ENCODE measurements around the gene CEACAM7.
"Not testable (repeated sequence)": the region's sequence is repeated elsewhere in the genome, so short reads cannot be mapped to it uniquely, and the experiment has no call there.

CEACAM7 gene

GRCh38 chr19:41711376-41712261 lies 23.5 kb upstream of the CEACAM7 start:
- TF ChIP-seq CTCF (IDR thresholded peaks at IDR 0.05; ENCODE audit: low read depth, low read length): no peak
- no peak for TF ChIP-seq EZH2phosphoT487 (IDR thresholded peaks at IDR 0.05; ENCODE audit: low read depth)
- H4K20me1 ChIP-seq (ENCODE audit: insufficient read depth, low read length): no peaks in the 10 kb centered on the region

GRCh38 chr19:41709951-41710645 lies 22.0 kb upstream of the CEACAM7 start:
- H3K4me3 ChIP-seq (ENCODE audit: low read length): no peak overlapping the region
- H3K36me3 ChIP-seq (replicated peaks; ENCODE audit: low read depth, low read length): no peaks in the 10 kb centered on the region
- peaks cover 52% of the 10 kb centered on the region for H3K27me3 ChIP-seq (ENCODE audit: low read depth, low read length)
- no peak overlapping the region for H3K27ac ChIP-seq (ENCODE audit: low read length)
- no peak overlapping the region for H2AFZ ChIP-seq (ENCODE audit: low read depth, low read length)
- no peak overlapping the region for H3K4me2 ChIP-seq (ENCODE audit: low read length)
- no peaks in the 10 kb centered on the region for H3K9me3 ChIP-seq (ENCODE audit: insufficient read depth, low read length)
- H4K20me1 ChIP-seq (ENCODE audit: insufficient read depth, low read length): no peaks in the 10 kb centered on the region
- TF ChIP-seq EZH2phosphoT487 (IDR thresholded peaks at IDR 0.05; ENCODE audit: low read depth): no peak
- TF ChIP-seq CTCF (IDR thresholded peaks at IDR 0.05; ENCODE audit: low read depth, low read length): no peak
- H3K79me2 ChIP-seq (ENCODE audit: low read length): no peaks in the 10 kb centered on the region
- H3K4me1 ChIP-seq (ENCODE audit: low read length): no peaks in the 10 kb centered on the region
- no peak overlapping the region for H3K9ac ChIP-seq (ENCODE audit: low read length)

More at GRCh38 chr19:41711376-41712261, 23.5 kb upstream of the CEACAM7 start:
- Histone ChIP-seq H3K36me3 (replicated peaks; ENCODE audit: low read depth, low read length) (no peaks in the 10 kb centered on the region), H3K27me3 (ENCODE audit: low read depth, low read length) (peaks cover 53% of the 10 kb centered on the region), H3K4me3 (ENCODE audit: low read length) (no peak overlapping the region), H3K9me3 (ENCODE audit: insufficient read depth, low read length) (no peaks in the 10 kb centered on the region), H3K27ac (ENCODE audit: low read length) (no peak overlapping the region), H3K9ac (ENCODE audit: low read length) (no peak overlapping the region), H3K4me2 (ENCODE audit: low read length) (no peak overlapping the region), H3K4me1 (ENCODE audit: low read length) (no peaks in the 10 kb centered on the region), H2AFZ (ENCODE audit: low read depth, low read length) (no peak overlapping the region), H3K79me2 (ENCODE audit: low read length) (no peaks in the 10 kb centered on the region)

- H3K79me2 ChIP-seq (ENCODE audit: low read length); H3K9me3 ChIP-seq (ENCODE audit: insufficient read depth, low read length); H4K20me1 ChIP-seq (ENCODE audit: insufficient read depth, low read length); H3K4me2 ChIP-seq (ENCODE audit: low read length); H3K9ac ChIP-seq (ENCODE audit: low read length); H3K27ac ChIP-seq (ENCODE audit: low read length); H3K36me3 ChIP-seq (replicated peaks; ENCODE audit: low read depth, low read length); H3K4me1 ChIP-seq (ENCODE audit: low read length); H3K4me3 ChIP-seq (ENCODE audit: low read length); H2AFZ ChIP-seq (ENCODE audit: low read depth, low read length): not testable (repeated sequence)
- H3K27me3 ChIP-seq (ENCODE audit: low read depth, low read length): peaks cover 54% of the 10 kb centered on the region
Measured at GRCh38 chr19:41709516-41709915, 21.4 kb upstream of the CEACAM7 start.

- no peaks in the 10 kb centered on the region for H3K79me2 ChIP-seq (ENCODE audit: low read length)
- H3K4me3 ChIP-seq (ENCODE audit: low read length): no peak within 1 kb of the TSS
- no peak within 1 kb of the TSS for H2AFZ ChIP-seq (ENCODE audit: low read depth, low read length)
- peaks cover 55% of the 10 kb centered on the region for H3K27me3 ChIP-seq (ENCODE audit: low read depth, low read length)
- no peaks in the 10 kb centered on the region for H3K4me1 ChIP-seq (ENCODE audit: low read length)
- H4K20me1 ChIP-seq (ENCODE audit: insufficient read depth, low read length): no peaks in the 10 kb centered on the region
- TF ChIP-seq CTCF (IDR thresholded peaks at IDR 0.05; ENCODE audit: low read depth, low read length): no peak
- TF ChIP-seq EZH2phosphoT487 (IDR thresholded peaks at IDR 0.05; ENCODE audit: low read depth): no peak
- no peaks in the 10 kb centered on the region for H3K9me3 ChIP-seq (ENCODE audit: insufficient read depth, low read length)
- H3K4me2 ChIP-seq (ENCODE audit: low read length): no peak within 1 kb of the TSS
- H3K36me3 ChIP-seq (replicated peaks; ENCODE audit: low read depth, low read length): no peaks in the 10 kb centered on the region
- H3K27ac ChIP-seq (ENCODE audit: low read length): no peak within 1 kb of the TSS
- no peak within 1 kb of the TSS for H3K9ac ChIP-seq (ENCODE audit: low read length)
Measured at GRCh38 chr19:41708481-41708880, 20.4 kb upstream of the CEACAM7 start, which contains the start of gene CEACAM5. CEACAM5 (plus strand) TSS chr19:41708626; CDS start chr19:41708732, 106 bp downstream.
